GM19395 (cell line): Measurements from ENCODE around the gene NDUFS2.

Experiments used
- ATAC-seq: cut with Tn5 transposase; IDR thresholded peaks from one replicate; pipeline ENCODE4 v1.9.1; 2021; ENCODE audit warnings: mild to moderate bottlenecking, moderate library complexity; ENCODE audit not compliant: unreplicated experiment

NDUFS2 gene

GRCh38 chr1:161193561-161194235 lies 8.5 kb upstream of the NDUFS2 start:
- ATAC-seq, result no peak

GRCh38 chr1:161195171-161195570 lies 7.0 kb upstream of the NDUFS2 start:
- ATAC-seq, result no peak

DNA sequence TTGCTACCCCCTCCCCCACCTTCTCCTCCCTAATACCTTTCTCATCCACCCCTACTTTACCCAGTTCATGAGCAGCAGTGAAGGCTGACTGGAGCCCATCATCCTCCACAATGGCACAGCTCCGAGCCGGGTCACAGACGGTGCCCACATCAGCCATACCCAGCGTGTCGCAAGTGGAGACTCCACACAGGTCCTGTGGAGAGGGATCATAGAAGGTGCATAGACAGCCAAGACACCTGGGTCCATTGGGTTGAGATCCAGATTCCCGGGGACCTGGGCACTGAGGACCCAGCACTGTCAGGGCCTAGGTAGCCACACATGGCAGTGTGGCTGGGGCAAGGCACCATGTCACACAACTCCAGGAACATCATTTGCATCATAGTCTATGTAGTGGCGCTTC lies 6.1 kb upstream of the NDUFS2 start:
- no peak for ATAC-seq

GRCh38 chr1:161196521-161197451 lies 5.4 kb upstream of the NDUFS2 start:
- ATAC-seq, result no peak

DNA sequence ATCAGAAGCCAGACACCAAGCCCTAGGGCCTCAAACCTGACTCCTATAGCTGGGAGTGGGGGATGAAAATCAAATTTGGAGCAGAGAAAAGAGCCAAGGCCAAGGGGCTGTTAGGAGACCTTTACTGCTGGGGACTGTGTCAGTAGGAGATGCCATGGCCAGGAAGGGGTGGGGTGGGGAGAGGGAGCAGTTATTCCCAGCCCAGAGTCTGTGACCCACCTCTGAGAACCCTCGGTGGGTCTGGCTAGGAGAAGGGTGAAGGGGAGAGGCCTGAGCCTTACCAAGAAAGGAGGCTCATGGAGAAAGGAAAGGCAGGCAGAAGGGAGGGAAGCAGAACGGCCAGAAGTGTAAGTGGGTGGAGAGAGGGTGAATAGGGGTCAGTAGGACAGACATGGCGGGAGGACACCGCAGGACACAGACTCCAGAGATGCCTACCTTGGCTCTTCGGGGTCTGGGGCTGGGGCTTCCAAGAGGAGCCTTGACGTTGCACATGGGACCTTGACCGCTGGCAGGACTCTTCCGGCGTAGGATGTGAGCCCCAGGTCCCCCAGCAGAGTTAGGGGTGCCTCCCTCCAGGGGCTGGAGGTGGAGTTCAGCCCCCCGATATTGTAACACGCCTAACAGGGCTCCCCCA lies 4.5 kb upstream of the NDUFS2 start:
- ATAC-seq, result no peak

- ATAC-seq, result no peak
These were observed 3.8 kb upstream of the NDUFS2 start for GRCh38 chr1:161198194-161198896.

DNA sequence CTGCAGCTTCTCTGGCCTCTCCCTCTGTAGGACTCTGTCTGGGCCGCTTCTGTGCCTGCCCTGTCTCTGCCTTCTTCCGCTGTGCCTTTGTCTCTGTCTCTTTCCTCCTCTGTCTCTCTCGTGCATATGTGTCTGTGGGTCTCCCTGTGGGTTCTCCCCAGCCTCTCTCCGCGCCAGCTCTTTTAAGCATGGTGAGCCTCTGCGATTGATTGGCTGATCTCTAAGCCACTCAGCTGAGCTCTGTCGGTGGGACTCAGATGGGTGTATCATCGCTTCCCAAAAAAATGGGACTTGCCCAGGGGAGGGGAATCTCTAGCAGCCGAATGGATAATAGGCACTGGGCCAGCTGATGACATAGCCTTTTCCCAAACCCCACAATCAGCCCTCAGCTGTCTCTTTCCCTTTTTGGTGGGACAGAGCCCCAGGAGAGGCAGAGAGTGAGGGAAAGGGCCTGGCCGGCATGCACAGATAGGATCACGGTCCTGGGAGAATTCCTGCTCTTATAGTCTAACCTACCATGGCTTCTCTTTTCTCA lies 3.2 kb upstream of the NDUFS2 start, which contains the start of gene ADAMTS4:
Gene ADAMTS4, minus strand, starts transcription at position 158 of the 535 bp plus-strand sequence. CDS start 427 bp downstream, outside the sequence.
- ATAC-seq, result no peak

- no peak for ATAC-seq
These were observed 2.5 kb upstream of the NDUFS2 start for GRCh38 chr1:161199506-161200139.

- no peak for ATAC-seq
These were observed 1.7 kb upstream of the NDUFS2 start for GRCh38 chr1:161200421-161200991.

- ATAC-seq, result no peak
These were observed 953 bp upstream of the NDUFS2 start for GRCh38 chr1:161200992-161201835.

- no peak for ATAC-seq
These were observed 4.4 kb downstream of the NDUFS2 start for GRCh38 chr1:161206411-161207140.

DNA sequence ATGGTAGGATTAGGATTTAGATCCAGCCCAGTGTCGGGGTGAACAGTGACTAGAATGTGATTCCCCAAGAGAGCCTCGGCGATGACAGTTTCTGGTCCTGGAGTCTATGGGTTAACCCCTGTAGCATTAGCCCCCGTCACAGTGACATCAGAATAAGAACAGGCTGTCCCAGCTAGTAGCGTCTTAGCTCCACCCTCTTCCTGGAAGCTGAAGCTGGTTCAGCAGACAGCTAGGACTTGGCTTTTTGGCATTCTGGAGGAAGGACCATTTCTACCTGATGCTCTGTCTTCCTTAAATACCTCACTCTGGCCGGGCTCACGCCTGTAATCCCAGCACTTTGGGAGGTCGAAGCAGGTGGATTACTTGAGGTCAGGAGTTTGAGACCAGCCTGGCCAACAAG lies 5.0 kb downstream of the NDUFS2 start:
- no peak for ATAC-seq

DNA sequence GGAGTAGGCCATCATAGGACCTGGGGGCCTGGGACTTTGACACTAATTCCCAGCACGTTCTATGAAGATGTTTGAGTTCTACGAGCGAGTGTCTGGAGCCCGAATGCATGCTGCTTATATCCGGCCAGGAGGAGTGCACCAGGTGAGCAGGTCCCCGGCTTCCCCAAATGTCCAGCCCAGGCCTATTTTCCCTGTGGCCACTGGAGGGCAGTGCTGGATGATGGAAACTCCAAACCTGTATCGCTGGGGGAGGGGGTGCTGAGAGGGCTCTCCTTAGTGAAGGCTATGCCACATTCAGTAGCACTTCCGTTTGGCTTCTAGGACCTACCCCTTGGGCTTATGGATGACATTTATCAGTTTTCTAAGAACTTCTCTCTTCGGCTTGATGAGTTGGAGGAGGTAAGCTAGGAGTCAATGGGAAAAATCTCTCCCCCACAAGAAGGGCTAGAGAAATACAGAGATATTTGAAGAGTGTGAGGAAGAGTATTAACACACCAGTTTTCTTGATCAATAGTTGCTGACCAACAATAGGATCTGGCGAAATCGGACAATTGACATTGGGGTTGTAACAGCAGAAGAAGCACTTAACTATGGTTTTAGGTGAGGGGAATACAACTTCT lies 7.7 kb downstream of the NDUFS2 start:
- no peak for ATAC-seq

DNA sequence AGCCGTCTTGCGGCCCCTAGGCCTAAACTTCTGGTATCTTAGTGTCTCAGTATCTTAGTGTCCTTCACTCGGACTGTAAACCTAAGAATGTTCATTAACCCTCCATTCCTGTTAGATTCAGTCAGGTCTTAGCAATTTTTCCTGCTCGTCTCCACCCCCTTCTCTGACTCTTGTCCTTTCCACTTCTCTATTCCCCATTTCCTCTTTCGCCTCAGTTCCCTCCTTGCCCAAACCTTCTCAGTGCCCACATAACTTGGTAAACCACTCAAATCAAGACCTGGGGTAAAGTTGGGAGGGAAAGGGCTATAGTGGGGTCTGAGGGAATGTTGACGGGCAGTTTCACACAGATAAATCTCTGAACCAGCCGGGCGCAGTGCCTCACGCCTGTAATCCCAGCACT lies 12.2 kb downstream of the NDUFS2 start:
- no peak for ATAC-seq

DNA sequence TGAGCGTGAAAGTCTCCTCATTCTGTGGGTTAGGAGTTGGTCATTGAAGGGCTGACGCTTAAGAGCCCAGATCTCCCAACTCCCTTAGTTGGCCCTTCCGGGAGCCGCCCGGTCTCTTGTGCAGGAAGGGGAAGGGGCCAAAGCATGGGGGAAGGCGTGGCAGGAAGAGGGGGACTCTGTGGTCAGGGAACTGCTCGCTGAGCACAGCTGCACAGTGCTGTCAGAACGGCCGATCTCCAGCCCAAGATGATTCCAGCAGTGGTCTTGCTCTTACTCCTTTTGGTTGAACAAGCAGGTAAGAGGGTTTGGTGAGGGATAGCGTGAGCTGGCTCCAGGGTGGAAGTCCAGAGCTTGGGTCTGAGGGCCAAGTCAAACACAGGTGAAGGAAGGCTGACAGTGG lies 12.9 kb downstream of the NDUFS2 start, which contains the start of gene FCER1G:
Gene FCER1G, plus strand, starts transcription at position 220 of the 400 bp plus-strand sequence. Its CDS starts 27 bp downstream, at position 247.
- ATAC-seq, result no peak

DNA sequence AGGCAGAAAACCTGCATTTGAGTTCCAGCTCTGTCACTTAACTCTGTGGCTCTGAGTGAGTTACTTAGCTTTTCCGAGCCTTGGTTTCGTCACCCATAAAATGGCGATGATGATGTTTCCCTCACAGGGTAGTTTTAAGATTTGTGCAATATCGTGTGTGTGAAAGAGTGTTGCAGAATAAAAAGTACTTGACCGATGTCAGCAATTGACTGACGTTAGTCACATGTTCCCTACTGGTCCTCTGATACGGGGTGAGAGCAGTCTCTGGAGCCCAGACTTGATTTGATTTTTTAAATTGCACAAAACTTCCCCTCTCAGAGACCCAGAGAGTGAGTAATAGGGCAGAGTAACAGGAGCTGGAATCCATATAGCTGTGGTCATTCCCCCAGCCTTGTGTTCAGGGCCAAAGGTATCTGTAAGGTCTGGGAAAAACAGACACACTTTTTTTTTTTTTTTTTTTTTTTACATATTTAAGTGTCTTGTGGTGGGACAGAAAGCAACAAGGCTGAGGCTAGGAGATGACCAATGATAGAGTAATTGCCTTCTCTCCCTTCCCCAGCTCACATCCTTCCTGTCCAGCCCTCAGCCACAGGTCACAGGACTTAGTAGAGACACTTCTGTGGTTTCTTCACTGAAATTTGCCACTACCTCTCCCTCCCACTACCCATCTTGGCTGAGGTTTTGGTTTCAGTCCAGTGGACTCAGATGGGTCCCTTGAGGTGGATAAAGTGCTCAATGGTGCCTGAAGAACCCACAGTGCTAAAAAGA lies 15.0 kb downstream of the NDUFS2 start:
- peak; percentile 93 for ATAC-seq

GRCh38 chr1:161217831-161218230 lies 15.7 kb downstream of the NDUFS2 start:
- no peak for ATAC-seq
